NOMO-1 (cell line): Measurements from ENCODE around the gene FAM25A.
"Not testable (repeated sequence)": the region's sequence is repeated elsewhere in the genome, so short reads cannot be mapped to it uniquely, and the experiment has no call there.

ENCODE experiments used
- DNase-seq, 2 experiments: peaks; one replicate each; lab custom pipeline; 2025; ENCODE audit not compliant: unreplicated experiment in 2 of 2; lab: John Stamatoyannopoulos, UW

Gene FAM25A

GRCh38 chr10:87009134-87009696, 10.9 kb upstream of the FAM25A start:
- not testable (repeated sequence) for DNase-seq

GRCh38 chr10:87013528-87013927, 6.6 kb upstream of the FAM25A start:
- peak in 1 of 2 experiments; percentile 21 for DNase-seq

- not testable (repeated sequence) for DNase-seq
Measured at GRCh38 chr10:87014986-87015716, 4.9 kb upstream of the FAM25A start.

GRCh38 chr10:87018127-87018526, 2.0 kb upstream of the FAM25A start:
- not testable (repeated sequence) for DNase-seq

- DNase-seq = not testable (repeated sequence)
Measured at GRCh38 chr10:87019066-87019465, 1.0 kb upstream of the FAM25A start.

DNA sequence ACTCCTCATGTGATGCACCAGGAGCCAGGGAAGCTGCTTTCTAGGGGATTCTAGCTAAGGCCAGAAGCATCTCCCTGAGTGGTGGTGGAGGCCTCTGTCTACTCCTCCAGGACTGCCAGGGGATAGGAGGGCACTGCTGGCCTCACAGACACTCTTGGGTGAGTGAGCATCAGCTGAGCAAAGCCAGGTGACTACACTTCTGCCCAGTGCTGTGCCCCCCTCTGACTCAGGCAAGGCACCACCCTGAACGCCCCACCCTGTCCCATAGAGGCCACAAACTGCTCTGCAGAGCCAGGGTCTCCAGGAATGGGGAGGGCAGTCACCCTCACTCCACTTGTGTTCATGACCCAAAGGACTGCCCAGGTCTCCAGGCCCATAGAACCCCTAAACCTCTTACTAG, 590 bp upstream of the FAM25A start:
- not testable (repeated sequence) for DNase-seq

DNA sequence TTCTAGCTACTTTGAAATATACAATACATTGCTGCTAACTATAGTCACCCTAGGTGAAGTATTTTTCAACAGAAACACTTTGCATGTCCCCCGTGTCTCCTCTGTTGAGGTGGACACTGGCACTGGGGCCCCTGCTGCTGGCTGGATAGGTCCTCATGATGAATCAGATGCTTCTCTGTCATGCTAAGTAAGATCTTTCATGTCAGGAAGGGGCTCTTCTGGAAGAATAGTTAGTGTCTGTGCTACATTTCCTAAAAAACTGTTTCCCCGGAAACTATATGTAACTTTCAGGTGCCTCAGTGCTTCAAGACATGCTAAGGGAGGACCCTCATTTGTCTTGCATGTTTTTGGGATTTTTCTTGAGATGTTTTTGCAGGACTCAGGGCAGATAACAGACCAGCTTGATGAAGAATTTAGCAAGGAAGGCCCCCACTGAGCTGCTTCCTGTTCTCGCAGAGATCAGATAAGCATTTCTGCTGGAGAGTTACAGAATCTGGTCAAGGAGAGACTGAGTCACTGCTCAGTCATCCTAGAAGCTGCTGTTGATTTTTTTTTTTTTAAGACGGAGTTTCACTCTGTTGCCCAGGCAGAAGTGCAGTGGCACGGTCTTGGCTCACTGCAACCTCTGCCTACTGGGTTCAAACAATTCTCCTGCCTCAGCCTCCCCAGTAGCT, 5.3 kb downstream of the FAM25A start:
- peak in 1 of 2 experiments; percentile 48 for DNase-seq

DNA sequence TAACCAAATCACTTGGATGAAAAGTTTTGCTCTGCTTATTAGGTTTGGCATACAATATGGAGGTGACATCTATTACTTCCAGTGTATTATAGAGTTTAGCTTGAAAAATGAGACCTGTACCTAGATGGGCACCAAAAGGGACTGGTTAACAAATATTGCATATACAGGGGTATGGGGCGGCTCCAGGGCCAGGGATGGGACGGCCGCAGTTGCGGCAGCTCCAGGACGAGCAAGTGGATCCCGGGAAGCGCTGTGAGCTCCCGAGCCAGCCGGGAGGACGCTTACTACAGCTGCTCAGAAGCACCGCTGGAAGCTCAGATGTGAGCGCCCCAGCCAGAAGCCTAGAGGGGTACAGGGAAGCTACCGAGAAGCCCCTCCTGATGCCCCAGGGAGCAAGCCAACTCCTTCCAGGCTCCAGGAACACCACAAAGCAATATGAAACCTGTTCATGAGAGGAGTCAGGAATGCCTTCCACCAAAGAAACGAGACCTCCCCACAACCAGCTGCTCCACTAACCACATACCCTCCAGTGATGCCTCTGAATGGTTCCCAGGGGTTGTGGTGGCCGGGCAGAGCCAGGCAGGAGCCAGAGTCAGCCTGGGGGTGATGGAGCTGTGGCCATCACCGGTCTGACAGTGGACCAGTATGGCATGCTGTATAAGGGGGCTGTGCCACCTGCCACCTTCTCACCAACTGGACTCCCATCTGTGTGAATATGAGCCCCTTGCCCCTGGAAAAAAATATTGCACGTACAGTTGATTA, 6.8 kb downstream of the FAM25A start:
- DNase-seq = not testable (repeated sequence)

DNA sequence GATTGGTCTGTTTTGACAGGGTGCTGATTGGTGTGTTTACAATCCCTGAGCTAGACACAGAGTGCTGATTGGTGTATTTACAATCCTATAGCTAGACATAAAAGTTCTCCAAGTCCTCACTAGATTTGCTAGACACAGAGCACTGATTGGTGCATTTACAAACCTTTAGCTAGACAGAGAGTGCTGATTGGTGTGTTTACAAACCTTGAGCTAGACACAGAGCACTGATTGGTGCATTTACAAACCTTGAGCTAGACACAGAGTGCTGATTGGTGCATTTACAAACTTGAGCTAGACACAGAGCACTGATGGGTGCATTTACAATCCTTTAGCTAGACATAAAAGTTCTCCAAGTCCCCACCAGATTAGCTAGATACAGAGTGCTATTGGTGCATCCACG, 10.3 kb downstream of the FAM25A start:
- not testable (repeated sequence) for DNase-seq

DNA sequence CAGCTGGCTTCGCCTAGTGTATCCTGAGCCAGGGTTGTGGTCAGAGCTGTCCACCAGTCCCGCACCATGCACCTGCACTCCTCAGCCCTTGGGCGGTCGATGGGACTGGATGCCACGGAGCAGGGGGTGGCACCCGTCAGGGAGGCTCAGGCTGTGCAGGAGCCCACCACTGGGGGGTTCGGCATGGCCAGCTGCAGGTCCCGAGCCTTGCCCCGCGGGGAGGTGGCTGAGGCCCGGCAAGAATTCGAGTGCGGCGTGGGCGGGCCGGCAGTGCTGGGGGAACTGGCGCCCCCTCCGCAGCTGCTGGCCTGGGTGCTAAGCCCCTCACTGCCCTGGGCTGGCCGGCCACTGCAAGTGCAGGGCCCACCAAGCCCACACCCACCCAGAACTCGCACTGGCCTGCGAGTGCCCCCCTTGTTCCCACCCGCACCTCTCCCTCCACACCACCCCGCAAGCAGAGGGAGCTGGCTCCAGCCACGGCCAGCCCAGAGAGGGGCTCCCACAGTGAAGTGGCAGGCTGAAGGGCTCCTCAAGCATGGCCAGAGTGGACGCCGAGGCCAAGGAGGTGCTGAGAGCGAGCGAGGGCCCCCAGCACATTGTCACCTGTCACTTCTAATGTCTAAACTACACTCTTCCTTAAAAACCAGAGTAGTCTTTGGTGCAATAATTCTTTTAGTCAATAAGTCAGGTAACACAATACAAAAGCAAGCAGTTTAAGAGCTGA, 11.0 kb downstream of the FAM25A start:
- DNase-seq = no peak

GRCh38 chr10:87036623-87037022, 16.5 kb downstream of the FAM25A start:
- no peak for DNase-seq

DNA sequence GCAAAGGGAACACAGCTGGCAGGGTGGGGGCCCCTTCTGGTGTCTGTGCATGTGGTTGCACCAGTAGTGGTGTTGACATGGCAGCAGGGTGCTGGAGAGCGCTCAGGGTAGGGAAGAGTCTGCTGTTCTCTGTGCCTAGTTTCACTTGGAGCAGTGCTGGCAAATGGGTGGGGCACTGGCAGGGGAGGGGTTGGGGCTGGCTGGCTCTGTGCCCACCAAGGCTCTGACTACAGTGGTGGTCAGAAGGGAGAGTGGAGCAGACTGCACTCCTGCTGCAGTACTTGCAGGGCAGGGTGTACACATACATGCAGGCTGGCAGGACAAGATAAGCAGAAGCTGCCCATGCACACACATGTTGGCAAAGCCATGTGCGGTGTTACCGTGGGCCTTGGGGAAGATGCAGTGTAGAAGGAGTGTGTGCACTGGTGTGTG, 18.2 kb downstream of the FAM25A start:
- DNase-seq = no peak

DNA sequence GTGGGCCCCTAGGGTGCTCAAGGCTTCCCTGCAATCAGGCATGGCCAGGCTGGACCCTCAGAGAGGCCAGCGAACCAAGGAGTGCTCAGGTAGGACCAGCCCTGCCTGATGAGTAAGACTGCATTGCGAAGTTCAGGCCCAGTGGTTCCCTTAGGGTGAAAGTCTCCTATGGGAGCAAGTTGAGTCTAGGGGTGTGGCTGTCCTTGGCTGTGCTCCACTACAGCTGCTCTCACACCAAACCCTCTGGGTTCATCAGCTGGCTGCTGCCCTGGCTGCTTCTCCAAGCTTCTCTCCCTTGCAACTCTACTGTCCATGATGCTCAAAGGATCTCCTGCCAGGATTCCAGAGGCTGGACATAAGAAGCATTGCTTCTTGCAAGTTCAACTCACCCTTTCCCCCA, 18.7 kb downstream of the FAM25A start:
- no peak for DNase-seq

GRCh38 chr10:87043579-87043978, 23.5 kb downstream of the FAM25A start:
- not testable (repeated sequence) for DNase-seq

DNA sequence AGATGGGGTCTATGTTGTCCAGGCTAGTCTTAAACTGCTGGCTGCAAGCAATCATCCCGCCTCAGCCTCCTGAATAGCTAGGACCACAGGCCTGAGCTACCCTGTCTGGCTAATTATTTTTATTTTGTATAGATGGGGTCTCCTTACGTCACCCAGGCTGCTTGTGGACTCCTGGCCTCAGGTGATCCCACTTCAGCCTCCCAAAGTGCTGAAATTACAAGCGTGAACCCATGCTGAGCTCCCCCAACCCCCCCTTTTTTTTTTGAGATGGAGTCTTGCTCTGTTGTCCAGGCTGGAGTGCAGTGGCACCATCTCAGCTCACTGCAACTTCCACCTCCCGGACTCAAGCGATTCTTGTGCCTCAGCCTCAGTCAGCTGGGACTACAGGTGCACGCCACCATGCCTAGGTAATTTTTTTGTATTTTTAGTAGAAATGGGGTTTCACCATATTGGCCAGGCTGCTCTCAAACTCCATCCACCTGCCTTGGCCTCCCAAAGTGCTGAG, 25.4 kb downstream of the FAM25A start:
- no peak for DNase-seq

DNA sequence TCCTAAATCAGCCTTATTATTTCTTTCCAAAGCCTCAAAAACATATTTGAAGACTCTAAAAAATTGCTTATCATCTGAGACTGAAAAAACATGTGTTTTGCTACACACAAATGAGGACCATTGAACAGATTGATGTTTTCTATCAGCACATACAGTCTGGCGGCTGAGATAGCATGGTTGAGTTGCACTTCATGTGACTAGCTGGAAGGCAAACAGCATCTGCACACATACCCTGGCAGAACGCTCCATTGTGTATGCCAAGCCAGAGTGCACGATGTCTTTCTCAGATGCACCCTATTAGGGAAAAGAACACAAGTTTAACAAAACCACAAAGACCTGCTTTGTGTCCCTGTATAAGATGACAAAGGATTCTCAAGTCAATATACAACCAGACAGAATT, 33.0 kb downstream of the FAM25A start:
- DNase-seq = no peak

DNA sequence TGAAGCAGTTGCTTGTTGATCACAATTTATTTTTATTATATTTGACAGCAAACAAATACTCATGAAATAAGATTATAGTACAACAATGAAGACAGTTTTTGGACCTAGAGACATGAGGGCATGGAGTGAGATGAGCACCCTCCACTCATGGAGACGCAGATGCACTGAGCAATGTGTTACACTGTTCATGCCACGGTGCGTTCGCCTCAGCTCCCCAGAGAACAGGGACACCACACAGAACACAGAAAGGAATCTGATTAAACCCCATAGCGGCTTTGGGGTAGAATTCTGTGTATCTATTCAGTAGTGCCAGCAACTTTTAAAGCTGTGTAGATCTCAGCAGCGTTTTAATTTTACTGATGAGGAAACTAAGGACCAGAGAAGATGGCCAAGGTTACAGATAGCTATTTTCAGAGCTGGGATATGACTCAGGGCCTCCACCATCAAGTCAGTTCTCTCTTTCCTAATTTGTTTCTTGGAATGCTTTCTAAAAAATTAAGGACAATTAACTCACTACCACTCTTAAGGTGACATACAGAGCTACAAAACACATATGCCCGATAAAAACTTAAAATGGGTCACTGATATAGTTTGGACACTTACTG, 33.6 kb downstream of the FAM25A start:
- DNase-seq = no peak

GRCh38 chr10:87054373-87055295, 34.5 kb downstream of the FAM25A start:
- peak; percentile 47 to 87 for DNase-seq

DNA sequence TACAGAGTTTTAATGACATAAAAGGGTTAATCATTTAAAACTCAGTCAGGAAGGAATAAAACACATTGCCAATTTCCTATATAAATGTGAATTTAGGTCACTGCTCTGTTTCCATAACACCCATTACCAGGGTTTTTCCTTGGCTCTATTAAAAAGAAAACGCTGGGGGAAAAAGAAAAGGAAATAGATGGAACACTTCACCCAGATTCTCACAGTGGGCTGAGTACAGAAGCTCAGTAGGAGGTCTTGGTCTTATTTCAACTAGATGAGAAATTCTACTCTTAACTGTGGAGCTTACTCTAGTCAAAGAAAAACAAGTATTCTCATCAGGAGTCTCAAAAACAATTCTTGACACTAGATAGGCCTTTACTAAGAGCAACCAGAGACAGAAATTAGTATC, 38.1 kb downstream of the FAM25A start:
- DNase-seq = no peak
